Activated CD8-positive, alpha-beta T cell treated with anti-CD3 and anti-CD28 coated beads for 36 hours (primary cell): Measurements from ENCODE around the gene SOX8. TPM values are rescaled to one million over a fixed set of nuclear protein-coding genes. Genes with fewer than 3 reads are reported as not detected.
A peak's percentile ranks its signal among the peaks of the same experiment; 100 is the strongest.

Experiments
- ATAC-seq: fragments of 200-7000 bp; cut with Tn5 transposase; one replicate; pipeline ENCODE4 v1.10.0; 2021; ENCODE audit warnings: mild to moderate bottlenecking, moderate library complexity
- CTCF ChIA-PET: fragments of 350-600 bp; sonication (Branson Sonifier 250); formaldehyde crosslinking; loops from one replicate; lab custom pipeline; 2021; ENCODE audit warnings: antibody characterized with exemption; lab: Charles Lee
- POLR2A ChIA-PET: fragments of 350-600 bp; sonication (Branson Sonifier 250); formaldehyde crosslinking; loops from one replicate; lab custom pipeline; 2021; ENCODE audit warnings: antibody characterized with exemption; lab: Charles Lee
- DNase-seq: peaks from one replicate; pipeline ENCODE4 v3.0.0-alpha.2; 2020
- H3K27ac Mint-ChIP-seq: one replicate; pipeline ENCODE4 v1.8.0; 2021; ENCODE audit warnings: mild to moderate bottlenecking, mixed read lengths
- H3K27me3 Mint-ChIP-seq: one replicate; pipeline ENCODE4 v1.8.0; 2021; ENCODE audit warnings: mixed read lengths
- H3K36me3 Mint-ChIP-seq: one replicate; pipeline ENCODE4 v1.8.0; 2021; ENCODE audit warnings: low read depth, mixed read lengths
- H3K4me1 Mint-ChIP-seq: one replicate; pipeline ENCODE4 v1.8.0; 2021; ENCODE audit warnings: low read depth, mixed read lengths
- H3K4me3 Mint-ChIP-seq: one replicate; pipeline ENCODE4 v1.8.0; 2021; ENCODE audit warnings: mild to moderate bottlenecking, moderate library complexity, mixed read lengths
- H3K9me3 Mint-ChIP-seq: one replicate; pipeline ENCODE4 v1.8.0; 2021; ENCODE audit warnings: mixed read lengths
- CTCF ChIP-seq: fragments of 200-600 bp; IDR thresholded peaks from one replicate; pipeline ENCODE4 v1.8.0; 2022; ENCODE audit warnings: antibody characterized with exemption, mild to moderate bottlenecking
- intact Hi-C: fragments of 100-400 bp; cut with micrococcal nuclease; formaldehyde crosslinking; loops from one replicate; pipeline ENCODE4 v1.10.0; 2022
- total RNA-seq, 2 experiments: library from RNA; stranded (reverse); gene quantifications; one replicate each; pipeline ENCODE4 v1.2.3, GENCODE V29; 2021

The SOX8 gene
- total RNA-seq, 2 experiments from 2014 or later: 1.6 to 2.1 TPM

- ChIA-PET CTCF (no interaction called here), POLR2A (no interaction called here)
- no peak for TF ChIP-seq CTCF
- H3K9me3 Mint-ChIP-seq: peaks cover 2% of the 10 kb centered on the region
- ATAC-seq (no peak), DNase-seq (no peak)
- H3K36me3 Mint-ChIP-seq: peaks cover 18% of the 10 kb centered on the region
- H3K4me3 Mint-ChIP-seq: no peak overlapping the region
- no peaks in the 10 kb centered on the region for H3K27me3 Mint-ChIP-seq
- intact Hi-C loops: no loop called here
- no peak overlapping the region for H3K27ac Mint-ChIP-seq
- H3K4me1 Mint-ChIP-seq: peaks cover 28% of the 10 kb centered on the region
Measured at GRCh38 chr16:967077-967541, 14.5 kb upstream of the SOX8 start.

GRCh38 chr16:967546-968295, 13.8 kb upstream of the SOX8 start:
- no peak for TF ChIP-seq CTCF
- no peak for DNase-seq
- H3K4me1 Mint-ChIP-seq: peaks cover 28% of the 10 kb centered on the region
- intact Hi-C loops: no loop called here
- no peak overlapping the region for H3K27ac Mint-ChIP-seq
- peaks cover 2% of the 10 kb centered on the region for H3K9me3 Mint-ChIP-seq
- CTCF ChIA-PET: interaction anchor here (2.0 kb wide), 1 partner anchor 13 kb away, joined by 6 read pairs; the partner anchor contains the start of gene SOX8
- ATAC-seq: no peak
- H3K27me3 Mint-ChIP-seq: no peaks in the 10 kb centered on the region
- no peak overlapping the region for H3K4me3 Mint-ChIP-seq
- peaks cover 18% of the 10 kb centered on the region for H3K36me3 Mint-ChIP-seq
- POLR2A ChIA-PET: no interaction called here

GRCh38 chr16:968620-969019, 12.9 kb upstream of the SOX8 start:
- peaks cover 21% of the 10 kb centered on the region for H3K4me1 Mint-ChIP-seq
- ATAC-seq (no peak), DNase-seq (no peak)
- intact Hi-C loops: no loop called here
- H3K27ac Mint-ChIP-seq: no peak overlapping the region
- peaks cover 2% of the 10 kb centered on the region for H3K9me3 Mint-ChIP-seq
- peak overlapping the region; percentile 50 for H3K4me3 Mint-ChIP-seq
- H3K27me3 Mint-ChIP-seq: no peaks in the 10 kb centered on the region
- POLR2A ChIA-PET: interaction anchor here (0.6 kb wide), 1 partner anchor 151 kb away, joined by 4 read pairs; no protein-coding TSS in a partner anchor
- CTCF ChIA-PET: interaction anchor here (2.0 kb wide), 1 partner anchor 12 kb away, joined by 6 read pairs; the partner anchor contains the start of gene SOX8
- peaks cover 18% of the 10 kb centered on the region for H3K36me3 Mint-ChIP-seq
- no peak for TF ChIP-seq CTCF

- ChIA-PET POLR2A (interaction anchor here (1.5 to 3.8 kb wide), 2 partner anchors 11 to 31 kb away, joined by 3 to 30 read pairs; partner anchors contain the start of gene SOX8), CTCF (interaction anchor here (1.1 to 2.0 kb wide), 2 partner anchors 11 to 224 kb away, joined by 3 to 6 read pairs; partner anchors contain the start of gene SOX8)
- TF ChIP-seq CTCF: no peak
- Mint-ChIP-seq H3K4me3 (peak overlapping the region; percentile 78), H3K27ac (peak overlapping the region; percentile 61), H3K9me3 (peaks cover 2% of the 10 kb centered on the region), H3K27me3 (no peaks in the 10 kb centered on the region), H3K36me3 (peaks cover 16% of the 10 kb centered on the region), H3K4me1 (peaks cover 13% of the 10 kb centered on the region)
- DNase-seq (no peak), ATAC-seq (no peak)
- intact Hi-C loops: no loop called here
Measured at GRCh38 chr16:969508-970385, 11.8 kb upstream of the SOX8 start.
